Fibroblast of skin of back (primary cell): ENCODE data around the gene EPB41L1.
A peak's percentile ranks its signal among the peaks of the same experiment; 100 is the strongest.

ENCODE experiments used
- DNase-seq: peaks from one replicate; pipeline ENCODE4 v3.0.0-alpha.2; 2013

EPB41L1 gene

DNA sequence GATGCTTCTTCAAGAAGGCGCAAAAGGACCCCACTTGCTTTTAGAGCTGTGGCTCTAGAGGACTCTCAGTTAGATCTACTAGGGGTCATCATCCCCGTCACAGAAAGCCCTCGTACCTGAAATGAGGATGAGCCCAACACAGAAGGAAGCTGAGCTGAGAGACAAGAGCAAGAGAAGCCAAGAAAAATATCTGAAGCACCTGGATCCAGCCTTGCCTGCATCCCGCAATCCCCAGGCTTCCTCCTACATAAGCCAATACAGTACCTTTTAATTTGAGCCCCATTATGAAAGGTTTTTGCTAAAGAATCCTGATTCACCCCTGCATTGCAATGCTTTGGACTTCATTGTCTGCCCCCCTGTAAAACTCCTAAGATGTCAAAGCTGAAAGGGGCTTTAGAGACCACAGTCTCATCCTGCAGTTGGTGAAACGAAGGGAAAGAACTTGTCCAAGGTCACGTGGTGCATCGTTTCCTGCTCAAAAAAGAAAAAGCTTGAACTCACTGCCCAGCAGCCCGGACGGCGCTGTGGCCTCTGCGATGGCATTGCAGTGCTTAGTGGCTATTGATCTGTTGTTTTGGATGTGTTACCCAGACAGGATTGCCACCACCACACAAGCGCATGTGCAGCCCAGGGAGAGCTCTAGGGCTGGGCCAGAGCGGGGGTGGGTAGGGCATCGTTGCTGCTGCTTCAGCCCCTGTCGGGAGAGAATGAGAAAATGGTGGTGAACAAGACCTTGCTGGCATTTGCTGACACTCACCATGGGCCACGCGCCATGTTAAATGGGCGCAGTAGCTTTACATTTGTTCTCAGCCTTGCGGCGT is 110.1 kb downstream of the EPB41L1 start:
- no peak for DNase-seq

DNA sequence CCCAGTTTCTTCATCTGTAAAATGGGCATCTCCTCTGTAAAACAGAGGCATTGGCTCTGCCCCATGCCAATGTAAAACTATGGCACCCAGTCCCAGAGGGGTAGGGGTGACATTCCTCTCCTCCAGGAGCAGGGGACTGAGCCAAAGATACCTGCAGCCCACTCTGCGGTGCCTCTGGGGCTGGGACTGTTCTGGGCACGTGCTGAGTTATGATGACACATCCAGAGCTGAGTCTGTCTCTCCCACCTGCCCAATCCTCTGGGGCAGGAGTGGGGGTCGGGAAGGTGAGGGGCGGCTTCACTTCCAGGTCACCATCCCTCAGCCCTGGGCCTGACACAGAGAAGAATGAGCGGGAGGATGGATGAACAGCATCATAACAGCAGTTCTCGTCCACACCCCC is 111.6 kb downstream of the EPB41L1 start:
- no peak for DNase-seq

DNA sequence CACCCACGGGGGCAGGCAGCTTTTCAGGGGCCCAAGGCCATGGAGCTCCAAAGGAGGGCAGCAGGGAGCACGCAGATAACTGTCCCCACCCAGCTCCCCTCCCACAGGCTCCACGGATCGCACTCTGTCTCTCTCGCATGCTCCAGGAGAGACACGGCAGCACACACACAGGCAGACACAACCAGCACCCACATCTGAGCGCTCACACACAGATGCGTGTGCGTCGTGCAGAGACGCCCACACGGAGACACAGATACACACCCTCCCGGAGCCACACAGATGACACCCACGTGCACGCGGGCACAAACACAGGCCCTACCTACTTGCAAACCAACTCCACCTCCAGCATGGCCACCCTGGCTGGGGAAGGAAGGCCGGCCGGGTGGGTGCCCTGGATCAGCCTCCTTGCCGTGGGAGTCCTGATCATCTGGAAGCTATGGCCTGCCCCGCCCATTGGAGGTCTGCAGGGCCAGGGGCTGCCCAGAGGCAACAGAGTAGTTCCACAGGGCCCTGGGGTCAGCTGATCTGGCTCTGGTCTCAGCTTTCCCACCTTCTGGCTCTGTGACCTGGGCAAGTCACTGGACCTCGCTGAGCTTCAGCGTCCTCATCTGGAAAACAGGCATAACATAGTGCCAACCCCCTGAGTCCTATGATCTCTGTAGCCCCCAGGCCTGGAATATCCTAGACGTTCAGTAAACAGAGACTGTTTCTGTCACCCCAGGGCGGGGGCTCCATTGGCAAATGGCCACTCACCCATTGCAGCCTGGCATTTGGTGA is 113.3 kb downstream of the EPB41L1 start:
- DNase-seq, result no peak

DNA sequence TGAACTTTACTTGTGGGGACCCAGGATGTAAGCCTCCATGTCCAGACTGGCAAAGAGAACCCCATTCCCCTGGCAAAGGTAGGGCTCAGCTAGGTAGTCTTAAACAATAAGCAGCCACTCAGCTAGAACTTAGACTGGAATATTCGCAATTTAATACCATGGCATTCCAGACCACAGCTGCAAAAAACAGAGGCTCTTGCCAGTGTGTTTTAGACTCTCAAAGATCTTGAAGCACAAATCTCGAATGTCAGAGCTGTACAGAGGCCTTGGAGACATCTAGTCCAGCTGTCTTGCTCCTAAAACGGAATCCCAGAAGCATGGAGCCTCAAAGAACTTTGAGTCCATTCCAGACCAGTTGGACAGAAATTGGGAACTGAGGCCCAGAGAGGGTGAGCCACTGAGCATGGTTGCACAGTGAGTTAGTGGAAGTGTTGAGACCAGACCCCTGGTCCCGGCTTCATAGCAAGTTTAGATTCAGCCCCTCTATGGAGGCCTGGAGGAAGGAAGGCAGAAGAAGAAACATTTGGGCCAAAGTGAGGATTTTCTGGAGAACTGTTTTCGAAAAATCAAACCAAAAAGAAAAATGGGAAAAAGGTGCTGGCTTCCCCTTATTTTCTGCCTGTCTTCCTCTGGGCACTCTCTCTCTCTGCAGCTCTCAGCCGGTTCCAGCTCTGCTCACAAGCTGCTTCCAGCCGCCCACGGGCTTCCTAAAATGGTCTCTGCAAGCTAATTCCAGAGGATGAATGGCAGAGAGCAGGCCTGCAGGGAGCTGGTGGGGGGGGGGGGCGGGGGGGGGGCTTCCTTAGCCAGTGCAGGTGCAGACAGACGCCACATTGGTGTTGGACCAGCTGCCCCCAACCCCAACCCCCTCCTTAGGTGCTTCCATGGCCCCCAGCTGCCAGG is 114.2 kb downstream of the EPB41L1 start:
- DNase-seq, result no peak

DNA sequence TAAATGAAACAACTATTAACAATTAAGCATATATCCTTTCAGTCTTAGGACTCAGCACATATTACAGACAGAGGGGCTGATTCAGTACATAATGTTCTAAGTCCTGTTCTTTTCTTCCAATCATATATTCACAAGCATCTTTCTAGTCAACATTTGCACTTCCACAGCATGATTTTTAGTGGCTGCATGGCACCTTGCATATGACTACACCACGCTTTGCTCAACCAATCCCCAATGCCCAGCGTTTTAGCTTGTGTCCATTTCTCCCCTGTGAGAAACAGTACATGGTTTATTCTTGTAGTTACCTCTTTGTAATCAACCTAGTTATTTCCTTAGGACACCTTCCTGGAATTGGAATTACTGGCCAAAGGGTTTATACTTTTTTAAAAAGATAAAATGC is 115.0 kb downstream of the EPB41L1 start:
- no peak for DNase-seq

DNA sequence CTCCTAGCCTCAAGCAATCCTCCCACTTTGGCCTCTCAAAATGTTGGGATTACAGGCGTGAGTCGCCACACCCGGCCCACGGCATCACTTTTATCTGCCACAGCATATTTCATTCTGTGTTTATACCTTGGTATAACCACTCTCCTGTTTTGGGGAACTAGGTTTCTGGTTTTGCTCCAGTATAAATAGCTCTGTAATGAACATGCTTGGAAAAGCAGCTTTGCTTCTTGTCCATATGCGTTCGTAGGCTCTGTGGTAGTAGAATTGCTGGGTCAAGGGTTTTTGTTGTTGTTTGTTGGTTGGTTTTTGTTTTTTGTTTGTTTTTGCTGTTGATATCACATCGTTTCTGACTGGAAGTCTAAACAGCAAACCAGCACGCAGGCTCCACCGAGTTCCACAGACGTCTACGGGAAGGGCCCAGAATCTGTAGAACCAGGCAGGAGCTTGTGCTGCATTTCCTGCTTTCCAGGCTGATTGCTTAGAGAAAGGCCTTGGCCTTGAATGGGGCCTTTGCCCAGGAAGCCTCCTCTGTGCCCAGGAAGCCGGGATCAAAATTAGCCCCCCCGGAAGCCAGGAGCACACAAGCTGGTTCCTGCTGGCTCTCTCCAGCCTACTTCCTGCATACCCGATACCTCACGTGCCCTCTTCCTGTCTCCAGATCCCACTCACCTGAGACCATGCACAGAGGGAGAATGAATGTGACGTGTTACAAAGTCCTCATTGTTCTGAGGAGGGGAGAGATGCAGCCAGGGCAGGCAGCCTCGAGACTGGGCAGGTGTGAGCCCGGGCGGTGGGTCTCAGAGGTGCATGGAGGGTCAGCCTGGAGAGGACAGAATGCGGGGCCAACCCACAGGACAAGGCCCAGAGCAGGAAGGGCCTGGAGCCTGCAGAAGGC is 116.5 kb downstream of the EPB41L1 start:
- no peak for DNase-seq

DNA sequence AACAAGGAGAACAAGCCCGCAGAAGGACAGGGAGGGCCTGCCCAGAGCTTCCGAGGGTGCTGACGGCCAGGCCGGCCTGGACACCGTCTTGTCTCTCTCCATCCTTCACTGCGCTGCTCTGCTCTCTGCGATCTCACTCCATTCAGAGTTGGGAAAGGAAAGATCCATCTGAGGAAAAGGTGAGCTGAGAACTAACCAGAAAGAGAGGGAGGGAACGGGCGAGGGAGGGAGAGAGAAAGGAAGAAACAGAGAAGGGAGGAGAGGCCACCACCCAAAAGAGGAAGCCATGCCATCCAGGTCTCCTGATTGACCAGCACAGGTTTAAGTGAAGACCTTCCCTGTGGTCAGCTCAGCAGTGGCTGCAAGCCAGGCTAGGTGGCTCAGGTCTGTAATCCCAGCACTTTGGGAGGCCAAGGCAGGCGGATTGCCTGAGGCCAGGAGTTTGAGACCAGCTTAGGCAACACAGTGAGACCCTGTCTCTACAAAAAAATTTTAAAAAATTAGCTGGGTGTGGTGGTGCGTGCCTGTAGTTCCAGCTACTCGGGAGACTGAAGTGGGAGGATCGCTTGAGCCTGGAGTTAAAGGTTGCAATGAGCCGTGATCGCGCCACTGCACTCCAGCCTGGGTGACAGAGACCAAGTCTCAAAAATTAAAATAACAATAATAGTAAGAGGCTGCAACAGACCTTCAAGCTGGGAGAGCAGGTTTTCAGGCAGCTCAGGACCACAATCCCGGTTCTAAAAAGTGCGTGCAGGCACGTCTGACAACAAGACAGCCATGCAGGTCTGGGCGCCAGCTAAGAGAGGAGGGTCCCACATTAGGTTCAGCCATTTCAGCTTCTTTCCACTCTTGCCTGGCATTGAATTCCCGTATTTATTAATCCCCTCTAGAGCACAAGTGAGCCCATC is 117.4 kb downstream of the EPB41L1 start:
- no peak for DNase-seq

DNA sequence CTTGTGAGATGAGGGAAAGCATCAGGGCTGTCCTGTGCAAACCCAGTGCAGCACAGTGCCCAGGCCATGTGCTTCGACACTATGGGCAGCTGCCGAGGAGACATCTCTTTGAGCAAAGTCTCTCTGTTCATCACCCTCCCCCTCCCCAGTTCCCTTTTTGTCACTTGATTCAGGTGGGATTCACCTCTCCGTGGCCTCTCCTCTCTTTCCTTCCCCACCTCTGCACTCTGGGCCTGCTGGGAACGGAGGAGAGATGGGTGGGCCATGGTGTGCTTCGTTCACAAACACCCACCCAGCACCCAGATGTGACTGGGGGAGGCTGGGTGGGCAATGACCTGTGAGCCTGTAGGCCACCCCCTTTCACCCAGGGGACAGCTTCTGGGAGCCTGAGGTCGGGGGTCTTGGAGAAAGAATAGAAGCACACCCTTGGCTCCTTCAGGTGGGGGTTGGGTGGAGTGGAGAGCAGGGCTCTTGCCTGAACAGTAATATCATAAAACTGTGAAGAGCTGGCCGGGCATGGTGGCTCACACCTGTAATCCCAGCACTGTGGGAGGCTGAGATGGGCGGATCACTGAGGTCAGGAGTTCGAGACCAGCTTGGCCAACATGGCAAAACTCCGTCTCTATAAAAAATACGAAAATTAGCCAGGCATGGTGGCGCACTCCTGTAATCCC is 118.1 kb downstream of the EPB41L1 start:
- DNase-seq, result no peak

DNA sequence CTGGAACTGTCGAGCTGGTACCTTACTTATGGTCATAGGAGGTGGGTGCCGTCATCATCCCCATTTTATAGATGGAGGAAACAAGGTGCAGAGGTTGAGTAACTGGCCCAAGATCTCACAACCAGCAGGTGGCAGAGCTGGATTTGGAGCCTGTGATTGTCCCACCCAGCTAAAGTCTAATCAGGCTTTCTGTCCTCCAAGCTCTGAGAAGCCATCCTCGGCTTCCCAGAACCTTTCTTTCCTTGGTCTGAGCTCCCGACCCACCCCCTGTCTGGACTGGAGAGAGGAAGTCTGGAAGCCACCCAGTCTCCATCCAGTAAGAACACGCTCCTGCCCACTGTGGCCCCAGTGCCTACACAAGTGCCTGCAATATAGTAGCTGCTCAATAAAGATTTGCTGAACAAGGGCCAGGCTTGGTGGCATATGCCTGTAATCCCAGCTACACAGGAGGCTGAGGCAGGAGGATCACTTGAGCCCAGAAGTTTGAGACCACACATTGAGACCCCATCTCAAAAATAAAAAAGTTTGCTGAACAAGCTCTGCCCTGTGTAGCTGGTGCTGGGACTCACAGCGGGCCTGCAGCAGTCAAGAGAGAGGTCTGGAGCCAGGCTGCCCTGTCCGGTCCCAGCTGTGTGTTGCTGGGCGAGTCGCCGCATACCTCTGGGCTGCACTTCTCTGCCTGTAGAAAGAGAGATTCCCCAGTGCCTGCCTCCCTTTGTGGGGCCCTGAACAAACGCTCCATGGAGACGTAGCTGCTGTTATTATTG is 119.1 kb downstream of the EPB41L1 start:
- DNase-seq, result peak; percentile 13

DNA sequence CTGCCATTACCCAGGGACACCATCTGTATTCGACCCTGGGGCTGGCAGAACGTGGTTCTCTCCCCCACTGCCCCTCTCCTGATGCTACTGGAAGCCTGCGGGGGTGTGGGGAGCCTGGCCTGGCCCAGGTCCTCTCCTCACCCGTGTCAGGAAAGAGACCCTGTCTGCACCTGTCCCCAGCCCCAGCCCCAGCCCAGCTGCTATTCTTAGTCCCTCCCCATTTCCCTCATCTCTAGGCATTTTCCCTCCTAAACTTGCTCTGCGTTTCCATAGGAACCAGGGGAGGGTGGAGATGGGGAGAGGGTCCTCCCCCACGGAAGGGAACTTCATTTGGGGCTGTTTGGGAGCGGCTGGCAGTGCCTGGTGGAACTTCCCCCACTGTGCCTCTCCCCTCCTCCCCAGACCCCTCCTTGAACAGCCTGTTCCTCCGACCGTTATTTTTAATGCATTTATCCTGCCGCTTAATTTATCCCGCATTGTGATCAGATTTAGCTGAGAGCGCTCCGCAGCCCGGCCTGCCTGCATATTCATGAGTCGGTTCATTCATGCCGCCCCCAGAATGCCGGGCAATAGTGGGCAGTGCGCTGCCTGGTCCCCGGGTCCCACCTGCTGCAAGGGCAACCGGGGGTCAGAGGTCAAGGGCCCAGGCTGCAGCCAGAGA is 119.8 kb downstream of the EPB41L1 start:
- DNase-seq, result no peak

DNA sequence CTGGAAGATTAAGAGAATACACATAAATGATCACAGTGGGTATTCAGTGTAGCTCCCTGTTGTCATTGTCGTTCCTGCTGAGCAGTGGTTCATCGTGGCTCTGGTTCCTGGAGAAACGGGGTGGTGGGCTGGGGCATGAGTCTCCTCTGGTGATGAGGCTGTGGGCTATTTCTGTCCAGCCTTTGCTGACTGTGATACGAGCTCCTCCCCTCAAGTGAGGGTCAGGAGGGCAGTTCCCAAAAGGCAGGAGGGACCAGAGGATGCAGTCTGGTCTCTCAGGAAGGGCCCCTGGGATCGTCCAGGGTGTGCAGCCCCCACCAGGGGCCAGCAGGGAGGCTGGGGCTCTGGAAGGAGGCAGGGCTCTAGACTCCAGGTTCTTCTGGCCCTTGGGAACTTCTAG is 120.5 kb downstream of the EPB41L1 start:
- no peak for DNase-seq

DNA sequence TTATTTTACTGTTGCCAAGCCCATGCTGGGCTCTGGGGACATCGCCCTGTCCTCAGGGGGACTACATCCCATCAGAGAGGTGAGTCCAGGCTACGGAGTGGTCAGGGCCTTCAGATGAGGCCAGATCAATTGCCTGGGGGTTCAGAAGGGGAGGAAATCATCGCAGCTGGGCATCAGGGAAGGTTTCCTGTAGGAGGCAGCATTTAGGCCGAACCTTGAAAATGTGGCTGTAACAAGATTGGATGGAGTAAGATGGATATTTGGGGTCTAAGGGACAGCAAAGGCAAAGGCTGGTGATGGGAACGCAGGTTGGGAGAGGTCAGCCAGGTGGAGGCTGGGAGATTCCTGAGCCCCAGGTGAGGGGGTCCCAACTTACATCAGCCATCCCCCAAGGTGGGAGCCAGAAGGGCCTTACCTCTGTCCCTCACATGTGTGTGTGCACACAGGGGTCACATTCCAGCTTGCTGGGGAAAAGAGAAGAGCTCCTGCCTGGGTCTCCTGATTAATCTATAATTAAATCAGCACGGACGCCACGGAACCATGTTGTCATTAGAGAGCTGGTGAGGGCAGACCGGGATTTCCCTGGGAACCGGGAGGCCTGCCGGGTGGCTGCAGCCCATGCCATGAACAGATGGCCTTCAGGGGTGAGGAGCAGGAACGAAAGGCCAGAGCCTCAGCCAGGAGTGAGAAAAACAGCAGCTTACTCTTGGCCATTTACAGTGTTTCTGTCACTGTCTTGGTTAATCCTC is 121.1 kb downstream of the EPB41L1 start:
- DNase-seq, result no peak

DNA sequence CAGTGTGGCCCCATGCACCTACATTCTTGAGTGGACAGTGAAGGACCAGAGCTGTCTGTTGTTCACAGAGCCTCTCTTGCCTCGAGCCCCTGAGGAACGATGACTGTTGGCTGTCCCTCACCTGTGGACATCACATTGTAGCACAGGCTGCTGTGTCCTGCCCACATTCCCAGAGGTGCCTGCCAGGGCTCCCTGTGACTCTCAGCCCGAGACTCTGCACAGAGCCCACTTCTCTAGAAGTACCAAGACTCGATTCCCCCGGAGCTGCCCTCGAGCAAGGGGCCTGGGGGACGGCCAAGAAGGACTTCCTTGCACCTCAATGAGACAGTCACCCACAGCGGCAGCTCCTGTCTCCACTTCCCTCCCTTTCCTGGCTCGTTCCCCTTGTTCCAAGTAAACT is 123.0 kb downstream of the EPB41L1 start:
- DNase-seq, result no peak

DNA sequence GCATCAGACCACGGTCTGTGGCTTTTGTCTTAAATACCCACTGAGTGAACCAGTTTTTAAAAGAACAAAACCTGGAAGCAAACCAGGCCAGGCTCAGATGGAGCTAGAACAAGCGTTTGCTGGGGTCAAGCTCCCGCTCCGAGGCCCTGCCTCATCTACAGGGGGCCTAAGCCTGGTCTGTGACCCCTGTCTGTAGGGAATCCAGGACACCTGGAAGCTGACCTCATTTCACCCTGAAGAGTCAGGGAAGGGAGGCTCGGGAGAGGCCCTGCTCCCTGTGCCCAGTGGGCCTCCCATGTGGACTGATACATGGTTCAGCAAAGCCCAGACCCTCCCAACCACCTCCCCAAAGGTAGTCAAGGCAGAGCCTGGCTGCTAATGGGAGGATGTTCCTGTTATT is 124.8 kb downstream of the EPB41L1 start:
- DNase-seq, result no peak

DNA sequence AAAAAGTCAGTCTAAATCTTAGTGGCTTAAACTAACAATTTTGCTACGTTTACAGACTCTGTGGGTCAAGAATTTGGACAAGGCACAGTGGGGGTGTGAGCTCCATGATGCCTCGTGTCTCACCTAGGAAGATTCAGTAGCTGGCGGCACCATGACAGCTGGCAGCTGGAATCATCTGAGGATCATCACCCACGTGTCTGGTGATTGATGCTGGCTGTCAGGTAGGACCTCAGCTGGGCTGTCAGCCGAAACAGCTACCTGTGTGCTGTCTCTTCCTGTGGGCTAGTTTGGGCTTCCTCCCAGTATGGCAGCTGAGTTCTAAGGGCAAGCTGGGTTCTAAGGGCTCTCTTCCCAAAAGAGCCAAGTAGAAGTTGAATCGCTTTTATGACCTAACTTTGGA is 125.2 kb downstream of the EPB41L1 start:
- DNase-seq, result no peak

DNA sequence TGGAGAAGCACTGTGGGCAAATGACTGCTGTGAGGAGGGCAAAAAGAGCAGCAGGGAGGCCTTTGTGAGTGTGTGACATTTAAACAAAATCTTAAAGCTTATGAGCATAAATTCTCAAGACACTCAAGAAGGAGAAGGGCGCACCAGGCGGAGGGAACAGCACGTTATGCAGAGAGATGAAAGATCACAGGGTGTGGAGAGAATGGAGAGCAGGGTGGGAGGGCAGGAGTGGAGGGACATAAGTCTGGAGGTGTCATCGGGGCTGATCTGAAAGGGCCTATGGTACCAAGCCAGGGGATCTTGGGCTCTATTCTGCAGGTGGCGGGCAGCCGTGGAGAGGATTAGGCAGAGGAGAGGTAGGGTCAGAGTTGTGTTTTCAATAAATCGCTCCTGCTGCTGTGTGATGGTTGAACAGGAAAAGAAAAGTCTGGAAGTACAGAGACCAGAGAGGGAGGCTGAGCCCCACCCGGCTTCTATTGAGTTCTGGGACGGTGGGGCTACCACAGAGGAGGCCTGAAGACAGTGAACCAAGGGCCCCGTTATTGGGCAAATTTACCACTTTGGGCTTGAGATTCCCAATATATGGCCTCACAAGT is 127.3 kb downstream of the EPB41L1 start:
- no peak for DNase-seq
